ENCODE measurements around the gene S100A3. TPM values are rescaled to one million over a fixed set of nuclear protein-coding genes. Genes with fewer than 3 reads are reported as not detected.

Gene S100A3
- total RNA-seq, 2 donors from 2014 or later: 0.61 TPM; not detected in 1

GRCh38 chr1:153545067-153546055, 3.7 kb downstream of the S100A3 start, which contains the start of gene S100A4:
Gene S100A4 (minus strand): TSS chr1:153545806. CDS start chr1:153544794, 1,012 bp downstream.
- Histone ChIP-seq H3K36me3 (no peaks in the 10 kb centered on the region), H3K27me3 (no peaks in the 10 kb centered on the region), H3K27ac (peak within 1 kb of the TSS; percentile 91), H3K9ac (ENCODE audit: low read depth in 2 of 2, low read length in 2 of 2) (peak within 1 kb of the TSS; percentile 68 to 77), H3K4me3 (peak within 1 kb of the TSS; percentile 32), H3K4me1 (peaks cover 32% of the 10 kb centered on the region), H3K9me3 (no peaks in the 10 kb centered on the region)
- TF ChIP-seq, protein P1, sequence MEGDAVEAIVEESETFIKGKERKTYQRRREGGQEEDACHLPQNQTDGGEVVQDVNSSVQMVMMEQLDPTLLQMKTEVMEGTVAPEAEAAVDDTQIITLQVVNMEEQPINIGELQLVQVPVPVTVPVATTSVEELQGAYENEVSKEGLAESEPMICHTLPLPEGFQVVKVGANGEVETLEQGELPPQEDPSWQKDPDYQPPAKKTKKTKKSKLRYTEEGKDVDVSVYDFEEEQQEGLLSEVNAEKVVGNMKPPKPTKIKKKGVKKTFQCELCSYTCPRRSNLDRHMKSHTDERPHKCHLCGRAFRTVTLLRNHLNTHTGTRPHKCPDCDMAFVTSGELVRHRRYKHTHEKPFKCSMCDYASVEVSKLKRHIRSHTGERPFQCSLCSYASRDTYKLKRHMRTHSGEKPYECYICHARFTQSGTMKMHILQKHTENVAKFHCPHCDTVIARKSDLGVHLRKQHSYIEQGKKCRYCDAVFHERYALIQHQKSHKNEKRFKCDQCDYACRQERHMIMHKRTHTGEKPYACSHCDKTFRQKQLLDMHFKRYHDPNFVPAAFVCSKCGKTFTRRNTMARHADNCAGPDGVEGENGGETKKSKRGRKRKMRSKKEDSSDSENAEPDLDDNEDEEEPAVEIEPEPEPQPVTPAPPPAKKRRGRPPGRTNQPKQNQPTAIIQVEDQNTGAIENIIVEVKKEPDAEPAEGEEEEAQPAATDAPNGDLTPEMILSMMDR (IDR thresholded peaks at IDR 0.05): no peak
- DNase-seq: peak; percentile 99
- intact Hi-C loops (cut with DNase I): no loop called here

GRCh38 chr1:153544453-153545066, 4.5 kb downstream of the S100A3 start:
- TF ChIP-seq, protein P1 (IDR thresholded peaks at IDR 0.05): no peak
- Histone ChIP-seq H3K4me1 (peaks cover 32% of the 10 kb centered on the region), H3K36me3 (no peaks in the 10 kb centered on the region), H3K27me3 (no peaks in the 10 kb centered on the region), H3K9ac (ENCODE audit: low read depth in 2 of 2, low read length in 2 of 2) (peak overlapping the region; percentile 68 to 77), H3K9me3 (no peaks in the 10 kb centered on the region), H3K27ac (peak overlapping the region; percentile 91), H3K4me3 (peak overlapping the region; percentile 32)
- DNase-seq: no peak
- intact Hi-C loops (cut with DNase I): no loop called here

- Histone ChIP-seq H3K27me3 (no peaks in the 10 kb centered on the region), H3K27ac (peak overlapping the region; percentile 91), H3K4me1 (peaks cover 33% of the 10 kb centered on the region), H3K4me3 (no peak overlapping the region), H3K36me3 (no peaks in the 10 kb centered on the region), H3K9ac (ENCODE audit: low read depth in 2 of 2, low read length in 2 of 2) (peak overlapping the region in 1 of 2 donors; percentile 77), H3K9me3 (no peaks in the 10 kb centered on the region)
- TF ChIP-seq, protein P1 (IDR thresholded peaks at IDR 0.05): no peak
- no peak for DNase-seq
- intact Hi-C loops (cut with DNase I): no loop called here
Measured at GRCh38 chr1:153543736-153544135, 5.3 kb downstream of the S100A3 start.

- Histone ChIP-seq H3K27me3 (no peaks in the 10 kb centered on the region), H3K4me1 (peaks cover 37% of the 10 kb centered on the region), H3K36me3 (no peaks in the 10 kb centered on the region), H3K9ac (ENCODE audit: low read depth in 2 of 2, low read length in 2 of 2) (no peak overlapping the region), H3K4me3 (no peak overlapping the region), H3K9me3 (no peaks in the 10 kb centered on the region), H3K27ac (no peak overlapping the region)
- no peak for DNase-seq
- intact Hi-C loops (cut with DNase I): no loop called here
- TF ChIP-seq, protein P1 (IDR thresholded peaks at IDR 0.05): no peak
Measured at GRCh38 chr1:153542956-153543711, 5.9 kb downstream of the S100A3 start.

All from colonic mucosa (tissue), 4 donors.